Esophagus squamous epithelium (tissue), 4 donors: ENCODE results near the gene FREM1.

ENCODE experiments used
- CTCF ChIP-seq, 6 experiments: fragments of 450-650 bp in 4 of 6; fragments of 200-600 bp in 2 of 6; sonication (generic) in 2 of 6; IDR thresholded peaks; one replicate each; pipeline ENCODE4 v1.5.1; 2016 to 2019; ENCODE audit warnings: antibody characterized with exemption in 6 of 6, mild to moderate bottlenecking in 4 of 6, moderate library complexity in 4 of 6
- POLR2A ChIP-seq, 4 donors: fragments of 450-650 bp; IDR thresholded peaks; one replicate each; pipeline ENCODE4 v1.6.1; 2017; ENCODE audit warnings: antibody characterized with exemption in 4 of 4, mild to moderate bottlenecking in 4 of 4, moderate library complexity in 3 of 4

GRCh38 chr9:14719231-14719923, 190.9 kb downstream of the FREM1 start:
- TF ChIP-seq CTCF (IDR thresholded peaks at IDR 0.05) (no peak), POLR2A (IDR thresholded peaks at IDR 0.05) (no peak)
